IMR-90 (cell line): ENCODE results near the gene KCNN4. TPM values are rescaled to one million over a fixed set of nuclear protein-coding genes. Genes with fewer than 3 reads are reported as not detected.

ENCODE experiments used
- ATAC-seq: fragments of 200-7000 bp; cut with Tn5 transposase; 2 replicates; pipeline ENCODE4 v1.9.1; 2020; ENCODE audit warnings: low read depth, mild to moderate bottlenecking, moderate library complexity
- BruUV-seq: library from RNA; stranded (reverse); fragments of 400-500 nt; replicated peaks from 2 replicates; lab custom pipeline; 2021; lab: Mats Ljungman, UMichigan
- CTCF ChIA-PET: fragments of 300-600 bp; formaldehyde crosslinking; extraction: SDS; loops from one replicate; lab custom pipeline; 2021; ENCODE audit warnings: antibody characterized with exemption; lab: Yijun Ruan, JAX
- POLR2A ChIA-PET: fragments of 300-600 bp; sonication (Branson Sonifier 250); formaldehyde crosslinking; loops from one replicate; lab custom pipeline; 2022; ENCODE audit warnings: antibody characterized with exemption; ENCODE audit not compliant: unreplicated experiment; lab: Charles Lee
- DNase-seq: peaks from one replicate; pipeline ENCODE4 v3.0.0; 2013
- H2AFZ ChIP-seq: replicated peaks from 2 replicates; pipeline ENCODE3; 2013; ENCODE audit warnings: low read length, mild to moderate bottlenecking; ENCODE audit not compliant: poor library complexity
- H2AK5ac ChIP-seq: 2 replicates; pipeline ENCODE4 v1.6.1; 2013; ENCODE audit warnings: low read depth, low read length, inconsistent platforms
- H2AK9ac ChIP-seq: replicated peaks from 2 replicates; pipeline ENCODE3; 2013; ENCODE audit warnings: mild to moderate bottlenecking, low read depth, low read length, moderate library complexity; ENCODE audit not compliant: poor library complexity
- H2BK120ac ChIP-seq: 2 replicates; pipeline ENCODE4 v1.6.1; 2013; ENCODE audit warnings: low read depth, low read length, inconsistent platforms
- H2BK15ac ChIP-seq: 3 replicates; pipeline ENCODE4 v1.6.1; 2013; ENCODE audit warnings: low read depth, low read length, inconsistent platforms
- H2BK20ac ChIP-seq: 2 replicates; pipeline ENCODE4 v1.6.1; 2013; ENCODE audit warnings: low read depth, mild to moderate bottlenecking, inconsistent platforms, low read length, moderate library complexity
- H2BK5ac ChIP-seq: 2 replicates; pipeline ENCODE4 v1.6.1; 2013; ENCODE audit warnings: mild to moderate bottlenecking, low read depth, low read length, inconsistent platforms; ENCODE audit not compliant: poor library complexity, severe bottlenecking
- H3K14ac ChIP-seq: replicated peaks from 2 replicates; pipeline ENCODE4 v1.6.1; 2013; ENCODE audit warnings: low read depth, low read length, inconsistent platforms
- H3K18ac ChIP-seq: 2 replicates; pipeline ENCODE4 v1.6.1; 2013; ENCODE audit warnings: low read depth, low read length, control low read depth
- H3K23ac ChIP-seq: 2 replicates; pipeline ENCODE4 v1.6.1; 2013; ENCODE audit warnings: low read depth, low read length, inconsistent platforms
- H3K27ac ChIP-seq: 2 replicates; pipeline ENCODE4 v1.5.1; 2013; ENCODE audit warnings: mild to moderate bottlenecking, control low read depth, low read length; ENCODE audit not compliant: insufficient read depth
- H3K27me3 ChIP-seq: 2 replicates; pipeline ENCODE4 v1.6.1; 2013; ENCODE audit warnings: low read length; ENCODE audit not compliant: control insufficient read depth, insufficient read depth
- H3K36me3 ChIP-seq: 2 replicates; pipeline ENCODE4 v1.6.1; 2013; ENCODE audit warnings: low read length, mixed read lengths; ENCODE audit not compliant: control insufficient read depth, insufficient read depth
- H3K4ac ChIP-seq: 2 replicates; pipeline ENCODE4 v1.6.1; 2013; ENCODE audit warnings: low read depth, low read length, inconsistent platforms
- H3K4me1 ChIP-seq: 2 replicates; pipeline ENCODE4 v1.6.1; 2013; ENCODE audit warnings: low read length, mixed read lengths; ENCODE audit not compliant: control insufficient read depth, insufficient read depth
- H3K4me2 ChIP-seq: 2 replicates; pipeline ENCODE4 v1.6.1; 2013; ENCODE audit warnings: low read depth, mild to moderate bottlenecking, control low read depth, low read length, moderate library complexity
- H3K4me3 ChIP-seq: 2 replicates; pipeline ENCODE4 v1.5.1; 2013; ENCODE audit warnings: low read depth, mild to moderate bottlenecking, control low read depth, low read length, moderate library complexity; ENCODE audit not compliant: insufficient read depth
- H3K56ac ChIP-seq: 2 replicates; pipeline ENCODE4 v1.6.1; 2013; ENCODE audit warnings: low read length, inconsistent platforms; ENCODE audit not compliant: insufficient read depth; ENCODE audit errors: extremely low read depth
- H3K79me1 ChIP-seq, 2 experiments: 2 replicates each; pipeline ENCODE4 v1.6.1; 2013; ENCODE audit warnings: low read length in 2 of 2, inconsistent platforms in 1 of 2, low read depth in 1 of 2
- H3K9ac ChIP-seq: 2 replicates; pipeline ENCODE4 v1.6.1; 2013; ENCODE audit warnings: low read depth, low read length, control low read depth
- H3K9me1 ChIP-seq: 2 replicates; pipeline ENCODE4 v1.6.1; 2013; ENCODE audit warnings: low read length, inconsistent platforms; ENCODE audit not compliant: insufficient read depth
- H3K9me3 ChIP-seq: 2 replicates; pipeline ENCODE4 v1.6.1; 2013; ENCODE audit warnings: low read length; ENCODE audit not compliant: control insufficient read depth, insufficient read depth
- H4K20me1 ChIP-seq: 2 replicates; pipeline ENCODE4 v1.6.1; 2013; ENCODE audit warnings: low read length, inconsistent platforms; ENCODE audit not compliant: insufficient read depth
- H4K5ac ChIP-seq: 2 replicates; pipeline ENCODE4 v1.6.1; 2013; ENCODE audit warnings: mild to moderate bottlenecking, low read depth, low read length, control low read depth
- H4K8ac ChIP-seq, 2 experiments: 2 replicates each; pipeline ENCODE4 v1.6.1; 2013; ENCODE audit warnings: low read depth in 2 of 2, low read length in 2 of 2, control low read depth in 1 of 2, inconsistent platforms in 1 of 2
- H4K91ac ChIP-seq: 2 replicates; pipeline ENCODE4 v1.6.1; 2013; ENCODE audit warnings: low read depth, low read length, inconsistent platforms; ENCODE audit not compliant: insufficient read depth
- BHLHE40 ChIP-seq: fragments of 150-350 bp; IDR thresholded peaks from 2 replicates; pipeline ENCODE4 v1.6.1; 2016; ENCODE audit warnings: mild to moderate bottlenecking, low read depth, low read length
- CEBPB ChIP-seq: IDR thresholded peaks from 2 replicates; pipeline ENCODE4 v1.6.1; 2012; ENCODE audit warnings: low read depth, low read length, improper control_type of control experiment
- CHD1 ChIP-seq: IDR thresholded peaks from 2 replicates; pipeline ENCODE4 v1.6.1; 2012; ENCODE audit warnings: low read depth, low read length, improper control_type of control experiment
- FOS ChIP-seq: fragments of 150-350 bp; IDR thresholded peaks from 2 replicates; pipeline ENCODE4 v1.6.1; 2016; ENCODE audit warnings: low read depth, low read length
- MAZ ChIP-seq: IDR thresholded peaks from 2 replicates; pipeline ENCODE4 v1.6.1; 2012; ENCODE audit warnings: low read depth, mild to moderate bottlenecking, low read length, improper control_type of control experiment, moderate library complexity, borderline replicate concordance
- MXI1 ChIP-seq: IDR thresholded peaks from 2 replicates; pipeline ENCODE4 v1.6.1; 2012; ENCODE audit warnings: low read depth, mild to moderate bottlenecking, low read length, moderate library complexity, borderline replicate concordance
- NFE2L2 ChIP-seq: fragments of 150-350 bp; IDR thresholded peaks from 2 replicates; pipeline ENCODE4 v1.6.1; 2016; ENCODE audit warnings: low read depth, mild to moderate bottlenecking, low read length
- POLR2A ChIP-seq: IDR thresholded peaks from 2 replicates; pipeline ENCODE4 v1.6.1; 2012; ENCODE audit warnings: mild to moderate bottlenecking, low read depth, low read length
- RAD21 ChIP-seq: IDR thresholded peaks from 2 replicates; pipeline ENCODE4 v1.6.1; 2012; ENCODE audit warnings: low read length, improper control_type of control experiment
- RCOR1 ChIP-seq: IDR thresholded peaks from 2 replicates; pipeline ENCODE4 v1.6.1; 2012; ENCODE audit warnings: mild to moderate bottlenecking, low read length, improper control_type of control experiment; ENCODE audit not compliant: insufficient replicate concordance
- RFX5 ChIP-seq: IDR thresholded peaks from 2 replicates; pipeline ENCODE4 v1.8.0; 2012; ENCODE audit warnings: low read depth, mild to moderate bottlenecking, low read length, moderate library complexity
- SMC3 ChIP-seq: fragments of 150-350 bp; IDR thresholded peaks from 2 replicates; pipeline ENCODE4 v1.6.1; 2016; ENCODE audit warnings: low read depth, mild to moderate bottlenecking, antibody characterized with exemption, low read length, moderate library complexity
- USF2 ChIP-seq: fragments of 150-350 bp; IDR thresholded peaks from 2 replicates; pipeline ENCODE4 v1.6.1; 2017; ENCODE audit warnings: mild to moderate bottlenecking, antibody characterized with exemption, low read length, low read depth
- WGBS, 2 experiments: methylation state at CpG; one replicate each; pipeline versions ENCODE4 v1.1.5 to v1.1.7; 2013; ENCODE audit warnings: missing lambda C conversion rate in 2 of 2; ENCODE audit not compliant: insufficient read length in 1 of 2; ENCODE audit errors: extremely low coverage in 2 of 2; 5-methylcytosine and 5-hydroxymethylcytosine counted together
- dilution Hi-C: fragments of 300-500 bp; cut with HindIII; formaldehyde crosslinking; loops from one replicate; pipeline ENCODE4 v1.14.3; 2018; ENCODE audit warnings: low sequenced_read_pairs; ENCODE audit not compliant: unreplicated experiment
- in situ Hi-C: fragments of 300-500 bp; cut with MboI; formaldehyde crosslinking; loops from 3 replicates; pipeline ENCODE4 v1.14.3; 2019; ENCODE audit warnings: low sequenced_read_pairs, inconsistent platforms, mixed read lengths
- intact Hi-C: fragments of 100-400 bp; cut with micrococcal nuclease; formaldehyde crosslinking; loops from 2 replicates; pipeline ENCODE4 v1.10.0; 2022
- polyA plus RNA-seq, 3 experiments: library from polyadenylated mRNA; depleted of rRNA; stranded (reverse); fragments of >200 nt; gene quantifications; 2 replicates each; pipeline ENCODE4 v1.2.3, GENCODE V29; 2012; ENCODE audit warnings: low replicate concordance in 1 of 3
- total RNA-seq: library from RNA; depleted of rRNA; stranded (reverse); fragments of >200 nt; gene quantifications from 2 replicates; pipeline ENCODE4 v1.2.3, GENCODE V29; 2012

The KCNN4 gene
- total and polyA plus RNA-seq, 2 of the 4 experiments (the other 2 are of a cell fraction) = 0.54 to 0.99 TPM

- Histone ChIP-seq H3K36me3 (no peaks in the 10 kb centered on the region), H3K56ac (no peak overlapping the region), H2BK20ac (no peak overlapping the region), H2AFZ (peak overlapping the region; percentile 8), H2BK15ac (no peak overlapping the region), H3K79me1 (no peaks in the 10 kb centered on the region), H4K91ac (no peak overlapping the region), H2AK9ac (no peak overlapping the region), H4K20me1 (no peaks in the 10 kb centered on the region), H3K9me1 (no peaks in the 10 kb centered on the region), H3K4me1 (peaks cover 3% of the 10 kb centered on the region; the same call in 1 of the 2 replicates), H3K4me2 (no peak overlapping the region), H3K23ac (no peak overlapping the region), H3K4me3 (no peak overlapping the region), H2AK5ac (no peak overlapping the region), H2BK120ac (no peak overlapping the region), H3K9me3 (peaks cover 9% of the 10 kb centered on the region), H3K9ac (no peak overlapping the region), H4K8ac (no peak overlapping the region), H3K14ac (no peak overlapping the region), H2BK5ac (no peak overlapping the region), H3K27ac (no peak overlapping the region), H3K4ac (no peak overlapping the region), H4K5ac (no peak overlapping the region), H3K27me3 (peaks cover 46% of the 10 kb centered on the region), H3K18ac (no peak overlapping the region)
- 53% methylated on average over 3 of the region's 6 CpGs; no CpG with 5 or more reads in 1 of the 2 experiments for WGBS, 2 experiments
- TF ChIP-seq NFE2L2 (no peak), FOS (no peak), RFX5 (no peak), MXI1 (no peak), BHLHE40 (no peak), MAZ (no peak), USF2 (no peak), POLR2A (no peak), RAD21 (no peak), CEBPB (no peak), SMC3 (no peak), CHD1 (no peak), RCOR1 (no peak)
- CTCF ChIA-PET = interaction anchor here (1.9 kb wide), 1 partner anchor 10 kb away, joined by 5 read pairs; no protein-coding TSS in a partner anchor
- dilution Hi-C loops = no loop called here
- in situ Hi-C loops = no loop called here
- no peak for DNase-seq
- no TSS peak for BruUV-seq
- ATAC-seq = no peak
- POLR2A ChIA-PET = no interaction called here
- intact Hi-C loops = loop anchor here (10.0 kb wide), 1 partner anchor 355 kb away; no protein-coding TSS in a partner anchor
Measured at GRCh38 chr19:43799502-43800142, 18.8 kb upstream of the KCNN4 start.
